Endodermal cell (in vitro differentiated cells): ENCODE results near the gene ATP1A2. TPM values are rescaled to one million over a fixed set of nuclear protein-coding genes. Genes with fewer than 3 reads are reported as not detected.

ENCODE experiments used
- DNase-seq: peaks from one replicate; pipeline ENCODE4 v3.0.0-alpha.2; 2017
- H3K27ac ChIP-seq: 2 replicates; pipeline ENCODE4 v1.5.1; 2013; ENCODE audit warnings: mild to moderate bottlenecking, low read depth, low read length, moderate library complexity
- H3K27me3 ChIP-seq: 2 replicates; pipeline ENCODE4 v1.6.1; 2013; ENCODE audit warnings: mild to moderate bottlenecking, low read length, moderate library complexity; ENCODE audit not compliant: insufficient read depth, control insufficient read depth, poor library complexity, severe bottlenecking
- H3K36me3 ChIP-seq: 2 replicates; pipeline ENCODE4 v1.7.0; 2013; ENCODE audit warnings: mild to moderate bottlenecking, low read length, moderate library complexity; ENCODE audit not compliant: control insufficient read depth, insufficient read depth
- H3K4me1 ChIP-seq: one replicate; pipeline ENCODE4 v1.7.0; 2013; ENCODE audit warnings: low read length; ENCODE audit not compliant: control insufficient read depth, insufficient read depth
- H3K4me3 ChIP-seq: 2 replicates; pipeline ENCODE4 v1.5.1; 2013; ENCODE audit warnings: mild to moderate bottlenecking, low read length, moderate library complexity
- H3K9ac ChIP-seq: 2 replicates; pipeline ENCODE4 v1.6.1; 2013; ENCODE audit warnings: mild to moderate bottlenecking, low read length, moderate library complexity; ENCODE audit not compliant: poor library complexity, severe bottlenecking; ENCODE audit errors: extremely low read depth
- H3K9me3 ChIP-seq: 2 replicates; pipeline ENCODE4 v1.6.1; 2013; ENCODE audit warnings: mild to moderate bottlenecking, low read length, moderate library complexity; ENCODE audit not compliant: control insufficient read depth
- H3K27ac Mint-ChIP-seq: 2 replicates; pipeline ENCODE4 v1.8.0; 2020; ENCODE audit warnings: mixed read lengths
- H3K27me3 Mint-ChIP-seq: 2 replicates; pipeline ENCODE4 v1.8.0; 2021; ENCODE audit warnings: mild to moderate bottlenecking, mixed read lengths; ENCODE audit not compliant: insufficient read depth
- H3K36me3 Mint-ChIP-seq: 2 replicates; pipeline ENCODE4 v1.8.0; 2020; ENCODE audit warnings: low read depth, mixed read lengths
- H3K4me1 Mint-ChIP-seq: 2 replicates; pipeline ENCODE4 v1.8.0; 2020; ENCODE audit warnings: mixed read lengths
- H3K4me3 Mint-ChIP-seq: 2 replicates; pipeline ENCODE4 v1.8.0; 2020; ENCODE audit warnings: mild to moderate bottlenecking, moderate library complexity, mixed read lengths
- H3K9me3 Mint-ChIP-seq: 2 replicates; pipeline ENCODE4 v1.8.0; 2020; ENCODE audit warnings: mild to moderate bottlenecking, mixed read lengths
- WGBS, 2 experiments: methylation state at CpG; one replicate each; pipeline versions ENCODE4 v1.1.5 to v1.1.7; 2013; ENCODE audit warnings: missing lambda C conversion rate in 2 of 2, mixed read lengths in 1 of 2; ENCODE audit not compliant: insufficient coverage in 1 of 2, insufficient read length in 1 of 2; 5-methylcytosine and 5-hydroxymethylcytosine counted together
- total RNA-seq, 2 donors: library from RNA; stranded (reverse); fragmentation: NEBNext Ultra II Directional in 1 of 2; extraction: Animal tissue kit (Norgen Biotek cat#: 25700) in 1 of 2; gene quantifications; 2 replicates in 1 of 2; 3 replicates in 1 of 2; pipeline ENCODE4 v1.2.1, GENCODE V29; 2021
- TF ChIP-seq, protein P1 (sequence below): fragments of 200-600 bp; sonication (generic); conservative IDR thresholded peaks from 2 replicates; pipeline ENCODE4 v1.5.0; 2021; ENCODE audit warnings: antibody characterized with exemption, mild to moderate bottlenecking

Gene ATP1A2
- total RNA-seq, 2 donors from 2014 or later: 3.0 to 3.2 TPM

- peaks cover 64% of the 10 kb centered on the region for H3K4me1 Mint-ChIP-seq
- H3K4me3 Mint-ChIP-seq: no peak overlapping the region
- H3K9me3 ChIP-seq: no peaks in the 10 kb centered on the region
- peak; percentile 77 for DNase-seq
- H3K36me3 ChIP-seq: no peaks in the 10 kb centered on the region
- TF ChIP-seq, protein P1, sequence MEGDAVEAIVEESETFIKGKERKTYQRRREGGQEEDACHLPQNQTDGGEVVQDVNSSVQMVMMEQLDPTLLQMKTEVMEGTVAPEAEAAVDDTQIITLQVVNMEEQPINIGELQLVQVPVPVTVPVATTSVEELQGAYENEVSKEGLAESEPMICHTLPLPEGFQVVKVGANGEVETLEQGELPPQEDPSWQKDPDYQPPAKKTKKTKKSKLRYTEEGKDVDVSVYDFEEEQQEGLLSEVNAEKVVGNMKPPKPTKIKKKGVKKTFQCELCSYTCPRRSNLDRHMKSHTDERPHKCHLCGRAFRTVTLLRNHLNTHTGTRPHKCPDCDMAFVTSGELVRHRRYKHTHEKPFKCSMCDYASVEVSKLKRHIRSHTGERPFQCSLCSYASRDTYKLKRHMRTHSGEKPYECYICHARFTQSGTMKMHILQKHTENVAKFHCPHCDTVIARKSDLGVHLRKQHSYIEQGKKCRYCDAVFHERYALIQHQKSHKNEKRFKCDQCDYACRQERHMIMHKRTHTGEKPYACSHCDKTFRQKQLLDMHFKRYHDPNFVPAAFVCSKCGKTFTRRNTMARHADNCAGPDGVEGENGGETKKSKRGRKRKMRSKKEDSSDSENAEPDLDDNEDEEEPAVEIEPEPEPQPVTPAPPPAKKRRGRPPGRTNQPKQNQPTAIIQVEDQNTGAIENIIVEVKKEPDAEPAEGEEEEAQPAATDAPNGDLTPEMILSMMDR: no peak
- H3K9ac ChIP-seq: no peak overlapping the region
- no peak overlapping the region for H3K4me3 ChIP-seq
- WGBS, 2 experiments: 57 to 73% methylated on average over 2 to 4 of the region's 4 CpGs
- H3K27ac Mint-ChIP-seq: peak overlapping the region; percentile 31
- no peaks in the 10 kb centered on the region for H3K36me3 Mint-ChIP-seq
- H3K4me1 ChIP-seq: peaks cover 39% of the 10 kb centered on the region
- no peak overlapping the region for H3K27ac ChIP-seq
- peaks cover 5% of the 10 kb centered on the region for H3K27me3 Mint-ChIP-seq
- no peaks in the 10 kb centered on the region for H3K9me3 Mint-ChIP-seq
- no peaks in the 10 kb centered on the region for H3K27me3 ChIP-seq
Measured at GRCh38 chr1:160114085-160114484, 1.5 kb upstream of the ATP1A2 start.

DNA sequence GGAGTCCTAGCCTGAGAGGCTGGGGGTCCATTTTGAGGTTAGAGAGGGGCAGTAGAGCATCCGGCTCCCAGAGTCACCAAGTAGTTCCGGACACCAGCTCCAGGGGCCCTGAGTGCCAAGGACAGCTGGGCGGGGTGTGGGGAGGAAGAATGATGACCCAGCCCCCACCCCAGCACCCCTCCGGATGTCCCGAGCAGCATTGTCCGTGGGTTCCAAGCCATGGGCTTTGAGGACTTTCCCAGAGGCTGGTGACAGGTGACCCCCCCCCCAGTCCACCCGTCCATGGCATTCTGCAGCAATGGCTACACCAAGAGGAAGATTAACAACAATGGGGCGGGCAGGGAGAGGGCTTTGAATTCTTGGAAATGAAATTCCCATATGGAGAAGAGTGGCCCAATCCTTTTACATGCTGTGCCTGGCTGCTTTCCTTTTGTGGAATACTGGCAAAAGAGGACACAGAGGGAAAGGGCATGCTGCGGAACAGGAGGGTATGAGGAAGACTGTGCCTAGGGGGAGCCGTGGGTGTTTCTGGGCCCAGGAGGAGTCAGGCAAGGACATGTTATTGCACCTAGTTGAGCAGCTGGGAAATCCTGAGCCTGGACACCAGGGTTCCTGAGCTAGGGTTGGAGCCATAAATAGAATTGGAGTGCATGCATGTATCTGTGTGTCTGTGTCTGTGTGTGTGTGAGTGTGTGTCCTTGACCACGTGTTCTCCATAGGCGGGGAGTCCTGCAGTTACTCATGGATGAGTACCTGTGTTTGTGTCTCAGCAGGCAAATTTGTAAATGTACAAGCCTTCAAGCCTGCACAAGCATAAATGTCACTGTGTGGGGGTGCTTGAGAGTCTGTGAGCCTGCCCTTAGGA, 956 bp downstream of the ATP1A2 start:
- H3K36me3 ChIP-seq: no peaks in the 10 kb centered on the region
- DNase-seq: no peak
- H3K9ac ChIP-seq: no peak overlapping the region
- H3K27ac ChIP-seq: no peak overlapping the region
- Mint-ChIP-seq H3K4me3 (no peak overlapping the region), H3K27me3 (peaks cover 5% of the 10 kb centered on the region), H3K9me3 (no peaks in the 10 kb centered on the region), H3K27ac (no peak overlapping the region), H3K4me1 (peaks cover 56% of the 10 kb centered on the region), H3K36me3 (no peaks in the 10 kb centered on the region)
- no peaks in the 10 kb centered on the region for H3K9me3 ChIP-seq
- whole genome bisulfite sequencing, 2 experiments: 64 to 82% methylated on average over 3 to 12 of the region's 12 CpGs
- peaks cover 33% of the 10 kb centered on the region for H3K4me1 ChIP-seq
- no peaks in the 10 kb centered on the region for H3K27me3 ChIP-seq
- H3K4me3 ChIP-seq: no peak overlapping the region
- TF ChIP-seq, protein P1: no peak

DNA sequence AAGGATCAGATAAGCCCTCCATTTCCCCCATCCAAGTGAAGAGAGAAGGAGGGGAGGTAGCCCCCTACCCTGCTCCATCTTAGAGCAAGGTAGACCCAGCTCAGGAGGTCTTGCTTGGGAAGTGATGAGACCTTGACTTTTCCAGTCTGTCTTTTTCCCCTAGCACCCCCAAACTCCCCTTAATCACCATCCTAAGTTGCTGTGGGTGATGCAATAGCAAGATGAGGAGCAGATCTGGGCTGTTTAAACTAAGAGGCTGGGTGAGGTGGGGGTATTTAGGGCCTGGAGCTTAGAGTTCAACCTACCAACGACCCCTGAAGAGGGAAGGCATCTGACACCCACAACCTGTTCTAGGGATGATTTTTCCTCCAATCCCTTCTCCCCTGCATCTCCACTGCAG, 1.7 kb downstream of the ATP1A2 start:
- H3K4me1 Mint-ChIP-seq: peaks cover 52% of the 10 kb centered on the region
- Histone ChIP-seq H3K9ac (no peak overlapping the region), H3K4me3 (no peak overlapping the region)

More for the DNA sequence above, 1.7 kb downstream of the ATP1A2 start:
- WGBS, 2 experiments: 60 to 69% methylated on average over 1 of the region's 1 CpG
- H3K27me3 ChIP-seq: no peaks in the 10 kb centered on the region
- Mint-ChIP-seq H3K9me3 (no peaks in the 10 kb centered on the region), H3K4me3 (no peak overlapping the region), H3K27me3 (peaks cover 5% of the 10 kb centered on the region), H3K36me3 (no peaks in the 10 kb centered on the region), H3K27ac (no peak overlapping the region)
- H3K27ac ChIP-seq: no peak overlapping the region
- DNase-seq: no peak
- no peaks in the 10 kb centered on the region for H3K9me3 ChIP-seq
- no peaks in the 10 kb centered on the region for H3K36me3 ChIP-seq
- peaks cover 33% of the 10 kb centered on the region for H3K4me1 ChIP-seq
- TF ChIP-seq, protein P1: no peak
